ENCODE data around the gene EPSTI1.

Gene EPSTI1

GRCh38 chr13:42926555-42926954, 65.5 kb downstream of the EPSTI1 start:
- H3K4me3 ChIP-seq (ENCODE audit: low read depth, low read length), result no peak overlapping the region
- TF ChIP-seq CTCF (conservative IDR thresholded peaks at IDR 0.05; ENCODE audit: low read depth, low read length), result no peak
- peak; percentile 77 for DNase-seq (ENCODE audit: low read depth)

GRCh38 chr13:42926043-42926442, 66.0 kb downstream of the EPSTI1 start:
- DNase-seq (ENCODE audit: low read depth), result no peak
- H3K4me3 ChIP-seq (ENCODE audit: low read depth, low read length), result no peak overlapping the region
- TF ChIP-seq CTCF (conservative IDR thresholded peaks at IDR 0.05; ENCODE audit: low read depth, low read length), result no peak

- no peak for TF ChIP-seq CTCF (conservative IDR thresholded peaks at IDR 0.05; ENCODE audit: low read depth, low read length)
- H3K4me3 ChIP-seq (ENCODE audit: low read depth, low read length), result no peak overlapping the region
- DNase-seq (ENCODE audit: low read depth), result no peak
These were observed 66.4 kb downstream of the EPSTI1 start for GRCh38 chr13:42925626-42926025.

GRCh38 chr13:42924344-42924743, 67.7 kb downstream of the EPSTI1 start:
- H3K4me3 ChIP-seq (ENCODE audit: low read depth, low read length), result no peak overlapping the region
- DNase-seq (ENCODE audit: low read depth), result no peak
- TF ChIP-seq CTCF (conservative IDR thresholded peaks at IDR 0.05; ENCODE audit: low read depth, low read length), result no peak

- no peak for DNase-seq (ENCODE audit: low read depth)
- no peak for TF ChIP-seq CTCF (conservative IDR thresholded peaks at IDR 0.05; ENCODE audit: low read depth, low read length)
- H3K4me3 ChIP-seq (ENCODE audit: low read depth, low read length), result no peak overlapping the region
These were observed 84.3 kb downstream of the EPSTI1 start for GRCh38 chr13:42907745-42908144.

- H3K4me3 ChIP-seq (ENCODE audit: low read depth, low read length), result no peak overlapping the region
- DNase-seq (ENCODE audit: low read depth), result no peak
- no peak for TF ChIP-seq CTCF (conservative IDR thresholded peaks at IDR 0.05; ENCODE audit: low read depth, low read length)
These were observed 85.8 kb downstream of the EPSTI1 start for GRCh38 chr13:42906257-42906656.

GRCh38 chr13:42905579-42905978, 86.5 kb downstream of the EPSTI1 start:
- no peak for DNase-seq (ENCODE audit: low read depth)
- TF ChIP-seq CTCF (conservative IDR thresholded peaks at IDR 0.05; ENCODE audit: low read depth, low read length), result no peak
- H3K4me3 ChIP-seq (ENCODE audit: low read depth, low read length), result no peak overlapping the region

Data from choroid plexus epithelial cell (primary cell).